Natural killer cell (primary cell): Measurements from ENCODE around the gene OTOA. TPM values are rescaled to one million over a fixed set of nuclear protein-coding genes. Genes with fewer than 3 reads are reported as not detected.

ENCODE experiments used
- ATAC-seq, 3 donors: fragments of 150-1000 bp in 2 of 3; fragments of 200-7000 bp in 1 of 3; cut with Tn5 transposase; 1 replicate in 1 of 3; 2 replicates in 2 of 3; pipeline ENCODE4 v1.10.0; 2021; ENCODE audit warnings: mild to moderate bottlenecking in 2 of 3, moderate library complexity in 2 of 3
- DNase-seq, 2 donors: peaks; one replicate each; pipeline versions ENCODE4 v3.0.0 to v3.0.0-alpha.2; 2013 to 2021; ENCODE audit warnings: mixed read lengths in 1 of 2
- H3K27ac ChIP-seq: one replicate; pipeline ENCODE4 v1.5.1; 2013; ENCODE audit warnings: mild to moderate bottlenecking, low read length
- H3K27me3 ChIP-seq: one replicate; pipeline ENCODE4 v1.6.1; 2013; ENCODE audit warnings: low read length; ENCODE audit not compliant: control insufficient read depth, insufficient read depth
- H3K36me3 ChIP-seq: one replicate; pipeline ENCODE4 v1.6.1; 2013; ENCODE audit warnings: low read length; ENCODE audit not compliant: control insufficient read depth, insufficient read depth
- H3K4me1 ChIP-seq: one replicate; pipeline ENCODE4 v1.6.1; 2013; ENCODE audit warnings: low read length; ENCODE audit not compliant: control insufficient read depth, insufficient read depth
- H3K4me3 ChIP-seq: one replicate; pipeline ENCODE4 v1.5.1; 2013; ENCODE audit warnings: low read length
- H3K9me3 ChIP-seq: one replicate; pipeline ENCODE4 v1.6.1; 2013; ENCODE audit warnings: low read length; ENCODE audit not compliant: control insufficient read depth, insufficient read depth
- H3K27ac Mint-ChIP-seq, 2 donors: one replicate each; pipeline ENCODE4 v1.8.0; 2022; ENCODE audit warnings: mild to moderate bottlenecking in 2 of 2, mixed read lengths in 2 of 2, moderate library complexity in 1 of 2
- H3K27me3 Mint-ChIP-seq, 2 donors: one replicate each; pipeline ENCODE4 v1.8.0; 2022; ENCODE audit warnings: low read depth in 2 of 2, mixed read lengths in 2 of 2
- H3K36me3 Mint-ChIP-seq: one replicate; pipeline ENCODE4 v1.8.0; 2022; ENCODE audit warnings: mixed read lengths
- H3K4me1 Mint-ChIP-seq, 2 donors: one replicate each; pipeline ENCODE4 v1.8.0; 2022; ENCODE audit warnings: mixed read lengths in 2 of 2
- H3K4me3 Mint-ChIP-seq: one replicate; pipeline ENCODE4 v1.8.0; 2022; ENCODE audit warnings: mild to moderate bottlenecking, moderate library complexity, mixed read lengths
- H3K9me3 Mint-ChIP-seq, 2 donors: one replicate each; pipeline ENCODE4 v1.8.0; 2022; ENCODE audit warnings: mixed read lengths in 2 of 2
- WGBS: methylation state at CpG from one replicate; pipeline ENCODE4 v1.1.7; 2013; ENCODE audit warnings: missing lambda C conversion rate; ENCODE audit not compliant: insufficient coverage; 5-methylcytosine and 5-hydroxymethylcytosine counted together
- intact Hi-C: fragments of 100-400 bp; cut with micrococcal nuclease; formaldehyde crosslinking; loops from one replicate; pipeline ENCODE4 v1.14.2; 2022
- total RNA-seq, 4 donors: library from RNA; stranded (reverse); fragments of 120-200 nt in 1 of 4; gene quantifications; one replicate each; pipeline versions ENCODE4 v1.2.3 to v1.2.4, GENCODE V29; 2013 to 2022
- TF ChIP-seq, protein P1 (sequence below): fragments of 200-600 bp; IDR thresholded peaks from one replicate; pipeline ENCODE4 v1.8.0; 2022; ENCODE audit warnings: antibody characterized with exemption

The OTOA gene
- total RNA-seq, 3 donors from 2014 or later (not counting 1 experiment from before 2014, with no cell fraction given): 0.14 TPM; not detected in 2

DNA sequence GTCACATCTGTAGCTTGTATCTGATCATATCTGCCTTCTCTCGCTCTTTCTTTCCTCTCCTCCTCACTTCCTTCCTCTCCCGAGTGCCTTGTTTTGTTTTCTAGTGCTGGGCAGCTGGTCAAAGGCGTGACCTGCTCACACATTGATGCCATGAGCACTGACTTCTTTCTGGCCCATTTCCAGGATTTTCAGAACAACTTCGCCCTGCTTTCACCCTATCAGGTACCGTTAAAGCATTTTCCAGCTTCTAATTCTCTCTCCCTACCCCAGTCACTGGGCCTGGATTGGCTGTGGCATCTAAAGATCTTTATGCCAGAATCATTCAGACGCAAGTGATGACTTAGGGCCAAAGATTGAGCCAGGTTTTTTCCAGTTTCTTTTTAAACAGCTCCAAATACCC is 55.5 kb downstream of the OTOA start:
- DNase-seq: no peak
- ATAC-seq: no peak
- intact Hi-C loops: no loop called here
- H3K27ac ChIP-seq: no peak overlapping the region
- WGBS: 73% methylated on average over 6 of the region's 6 CpGs
- no peaks in the 10 kb centered on the region for H3K36me3 ChIP-seq
- no peak overlapping the region for H3K4me3 ChIP-seq
- H3K27me3 ChIP-seq: no peaks in the 10 kb centered on the region
- Mint-ChIP-seq H3K27ac (no peak overlapping the region), H3K4me1 (no peaks in the 10 kb centered on the region), H3K4me3 (no peak overlapping the region), H3K36me3 (no peaks in the 10 kb centered on the region), H3K27me3 (peaks cover 0 to 1% of the 10 kb centered on the region in 2 donors), H3K9me3 (no peaks in the 10 kb centered on the region)
- no peaks in the 10 kb centered on the region for H3K9me3 ChIP-seq
- no peaks in the 10 kb centered on the region for H3K4me1 ChIP-seq
- TF ChIP-seq, protein P1, sequence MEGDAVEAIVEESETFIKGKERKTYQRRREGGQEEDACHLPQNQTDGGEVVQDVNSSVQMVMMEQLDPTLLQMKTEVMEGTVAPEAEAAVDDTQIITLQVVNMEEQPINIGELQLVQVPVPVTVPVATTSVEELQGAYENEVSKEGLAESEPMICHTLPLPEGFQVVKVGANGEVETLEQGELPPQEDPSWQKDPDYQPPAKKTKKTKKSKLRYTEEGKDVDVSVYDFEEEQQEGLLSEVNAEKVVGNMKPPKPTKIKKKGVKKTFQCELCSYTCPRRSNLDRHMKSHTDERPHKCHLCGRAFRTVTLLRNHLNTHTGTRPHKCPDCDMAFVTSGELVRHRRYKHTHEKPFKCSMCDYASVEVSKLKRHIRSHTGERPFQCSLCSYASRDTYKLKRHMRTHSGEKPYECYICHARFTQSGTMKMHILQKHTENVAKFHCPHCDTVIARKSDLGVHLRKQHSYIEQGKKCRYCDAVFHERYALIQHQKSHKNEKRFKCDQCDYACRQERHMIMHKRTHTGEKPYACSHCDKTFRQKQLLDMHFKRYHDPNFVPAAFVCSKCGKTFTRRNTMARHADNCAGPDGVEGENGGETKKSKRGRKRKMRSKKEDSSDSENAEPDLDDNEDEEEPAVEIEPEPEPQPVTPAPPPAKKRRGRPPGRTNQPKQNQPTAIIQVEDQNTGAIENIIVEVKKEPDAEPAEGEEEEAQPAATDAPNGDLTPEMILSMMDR: no peak

DNA sequence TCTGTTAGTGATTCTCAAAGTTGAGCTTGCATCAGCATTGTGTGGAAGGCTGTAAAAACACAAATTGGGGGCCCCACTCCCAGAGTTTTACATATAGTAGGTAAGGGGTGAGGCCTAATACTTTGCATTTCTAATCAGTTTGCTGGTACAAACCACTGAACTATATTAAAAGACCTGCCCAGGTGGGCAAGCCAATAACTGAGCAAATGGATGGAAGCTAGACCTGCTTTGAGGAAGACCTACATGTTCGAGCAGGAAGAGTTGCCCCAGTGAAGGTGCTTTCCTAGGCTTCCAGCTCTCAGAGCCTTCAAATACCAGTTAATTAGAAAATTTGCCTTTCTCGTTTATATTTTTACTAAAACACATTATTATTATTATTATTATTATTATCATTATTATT is 56.8 kb downstream of the OTOA start:
- H3K27ac Mint-ChIP-seq: no peak overlapping the region
- no peaks in the 10 kb centered on the region for H3K4me1 Mint-ChIP-seq
- TF ChIP-seq, protein P1: no peak
- H3K4me3 Mint-ChIP-seq: no peak overlapping the region
- 100% methylated on average over 1 of the region's 2 CpGs for WGBS
- no peaks in the 10 kb centered on the region for H3K9me3 ChIP-seq
- no peaks in the 10 kb centered on the region for H3K36me3 Mint-ChIP-seq
- no peaks in the 10 kb centered on the region for H3K27me3 ChIP-seq
- H3K9me3 Mint-ChIP-seq: no peaks in the 10 kb centered on the region
- ATAC-seq: no peak
- intact Hi-C loops: no loop called here
- no peak for DNase-seq
- H3K4me1 ChIP-seq: no peaks in the 10 kb centered on the region
- H3K27ac ChIP-seq: no peak overlapping the region
- no peak overlapping the region for H3K4me3 ChIP-seq
- H3K27me3 Mint-ChIP-seq: no peaks in the 10 kb centered on the region
- no peaks in the 10 kb centered on the region for H3K36me3 ChIP-seq

DNA sequence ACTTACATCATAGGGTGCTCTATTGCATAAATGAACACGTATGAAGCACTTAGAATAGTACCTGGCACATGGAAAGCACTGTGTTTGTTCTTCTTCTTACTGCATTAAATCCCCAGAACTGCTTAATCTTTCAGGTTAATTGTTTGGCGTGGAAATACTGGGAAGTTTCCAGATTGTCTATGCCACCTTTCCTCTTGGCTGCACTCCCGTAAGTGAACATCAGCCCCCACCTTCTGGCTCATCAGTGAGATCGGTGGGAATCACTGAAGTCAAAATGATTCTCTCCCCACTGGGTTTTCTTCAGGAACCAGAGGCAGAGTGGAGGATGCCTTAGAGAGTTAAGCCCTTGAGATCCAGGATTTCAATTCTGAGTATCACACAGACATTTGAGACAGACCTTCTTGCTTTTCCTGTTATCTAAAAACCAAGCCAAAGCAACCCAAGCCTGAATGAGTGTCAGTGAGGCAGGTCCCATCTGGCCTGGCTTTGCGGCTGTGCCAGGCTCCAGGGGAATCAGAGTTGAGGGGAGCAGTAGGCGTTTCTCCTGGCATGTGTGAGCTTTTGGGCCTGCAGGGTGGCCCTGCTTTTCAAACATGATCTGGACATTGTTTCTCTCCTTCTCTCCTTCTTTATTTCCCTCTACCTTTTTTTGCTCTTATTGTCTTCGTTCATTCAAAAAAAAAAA is 59.1 kb downstream of the OTOA start:
- intact Hi-C loops: no loop called here
- TF ChIP-seq, protein P1: no peak
- ATAC-seq (no peak), DNase-seq (no peak)
- Mint-ChIP-seq H3K4me1 (no peaks in the 10 kb centered on the region), H3K4me3 (no peak overlapping the region), H3K27me3 (peaks cover 0 to 3% of the 10 kb centered on the region in 2 donors), H3K9me3 (no peaks in the 10 kb centered on the region), H3K36me3 (no peaks in the 10 kb centered on the region), H3K27ac (no peak overlapping the region)
- WGBS: 95% methylated on average over 7 of the region's 7 CpGs
- H3K27ac ChIP-seq: no peak overlapping the region
- H3K9me3 ChIP-seq: no peaks in the 10 kb centered on the region
- H3K27me3 ChIP-seq: no peaks in the 10 kb centered on the region
- H3K4me1 ChIP-seq: no peaks in the 10 kb centered on the region
- H3K36me3 ChIP-seq: no peaks in the 10 kb centered on the region
- no peak overlapping the region for H3K4me3 ChIP-seq

DNA sequence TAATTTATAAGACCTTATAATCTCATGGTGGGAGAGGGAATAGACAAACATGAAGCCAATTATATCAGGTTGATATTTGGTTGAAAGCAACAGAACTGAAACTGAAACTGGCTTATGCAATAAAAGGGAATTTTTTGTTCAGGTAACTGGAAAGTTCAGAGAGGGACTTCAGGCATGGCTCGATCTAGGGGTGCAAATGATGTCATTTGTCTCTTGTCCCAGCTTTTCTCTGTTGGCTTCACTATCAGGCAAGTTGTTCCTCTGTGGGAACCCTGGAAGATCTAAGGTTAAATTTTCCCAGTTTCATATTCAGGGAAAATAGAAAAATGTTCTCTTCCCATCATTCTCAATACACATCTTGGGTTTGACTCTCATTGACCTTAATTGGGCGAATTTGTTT is 59.8 kb downstream of the OTOA start:
- no peak overlapping the region for H3K27ac Mint-ChIP-seq
- 76% methylated on average over 2 of the region's 2 CpGs for WGBS

More for the DNA sequence above, 59.8 kb downstream of the OTOA start:
- Histone ChIP-seq H3K36me3 (no peaks in the 10 kb centered on the region), H3K9me3 (no peaks in the 10 kb centered on the region), H3K4me1 (no peaks in the 10 kb centered on the region), H3K27me3 (no peaks in the 10 kb centered on the region), H3K27ac (no peak overlapping the region), H3K4me3 (no peak overlapping the region)
- ATAC-seq (no peak), DNase-seq (no peak)
- TF ChIP-seq, protein P1: no peak
- Mint-ChIP-seq H3K4me1 (no peaks in the 10 kb centered on the region), H3K27me3 (peaks cover 0 to 6% of the 10 kb centered on the region in 2 donors), H3K36me3 (no peaks in the 10 kb centered on the region), H3K9me3 (no peaks in the 10 kb centered on the region), H3K4me3 (no peak overlapping the region)
- intact Hi-C loops: no loop called here
